ENCODE measurements around the gene GAS1. TPM values are rescaled to one million over a fixed set of nuclear protein-coding genes. Genes with fewer than 3 reads are reported as not detected.

Gene GAS1
- total and polyA plus RNA-seq, 2 donors (not counting 1 experiment from before 2014, with no cell fraction given): 0.06 to 0.39 TPM

- Histone ChIP-seq H2AFZ (ENCODE audit: insufficient read depth, low read depth, low read length, poor library complexity, severe bottlenecking) (no peak overlapping the region), H3K79me2 (ENCODE audit: control insufficient read depth, insufficient read depth, low read length) (no peaks in the 10 kb centered on the region), H4K20me1 (ENCODE audit: control insufficient read depth, insufficient read depth, low read length, poor library complexity, severe bottlenecking) (no peaks in the 10 kb centered on the region), H3K9ac (ENCODE audit: low read length) (no peak overlapping the region), H3K27ac (ENCODE audit: low read length in 2 of 2) (no peak overlapping the region), H3K4me2 (replicated peaks; ENCODE audit: low read depth, low read length, poor library complexity, severe bottlenecking) (no peak overlapping the region), H3K4me3 (ENCODE audit: control extremely low read depth in 1 of 5, extremely low read depth in 1 of 5, insufficient read depth in 1 of 5, low read depth in 2 of 5, low read length in 4 of 5) (no peak overlapping the region), H3K4me1 (ENCODE audit: control insufficient read depth in 2 of 2, insufficient read depth in 2 of 2, low read length in 2 of 2) (peaks cover 8% of the 10 kb centered on the region in 2 donors), H3K36me3 (replicated peaks in 1 of 2; ENCODE audit: control extremely low read depth in 1 of 2, control insufficient read depth in 1 of 2, extremely low read depth in 1 of 2, insufficient read depth in 2 of 2, low read length in 1 of 2) (no peaks in the 10 kb centered on the region), H3K9me3 (ENCODE audit: control extremely low read depth in 1 of 3, control insufficient read depth in 2 of 3, insufficient read depth in 1 of 3, low read length in 2 of 3) (no peaks in the 10 kb centered on the region), H3K27me3 (replicated peaks in 1 of 4; ENCODE audit: control extremely low read depth in 1 of 4, control insufficient read depth in 3 of 4, insufficient read depth in 4 of 4, low read length in 3 of 4) (peaks cover 0 to 51% (median 46%) of the 10 kb centered on the region in 4 experiments)
- Mint-ChIP-seq H3K27ac (no peak overlapping the region), H3K9me3 (ENCODE audit: insufficient read depth) (no peaks in the 10 kb centered on the region), H3K27me3 (peaks cover 48% of the 10 kb centered on the region), H3K4me3 (no peak overlapping the region), H3K4me1 (peaks cover 7% of the 10 kb centered on the region)
- ChIA-PET POLR2A (no interaction called here), CTCF (no interaction called here)
- no peak for TF ChIP-seq EZH2 (IDR thresholded peaks at IDR 0.05; ENCODE audit: borderline replicate concordance, insufficient read depth, low read depth, low read length, poor library complexity, severe bottlenecking)
- TF ChIP-seq, protein P1, sequence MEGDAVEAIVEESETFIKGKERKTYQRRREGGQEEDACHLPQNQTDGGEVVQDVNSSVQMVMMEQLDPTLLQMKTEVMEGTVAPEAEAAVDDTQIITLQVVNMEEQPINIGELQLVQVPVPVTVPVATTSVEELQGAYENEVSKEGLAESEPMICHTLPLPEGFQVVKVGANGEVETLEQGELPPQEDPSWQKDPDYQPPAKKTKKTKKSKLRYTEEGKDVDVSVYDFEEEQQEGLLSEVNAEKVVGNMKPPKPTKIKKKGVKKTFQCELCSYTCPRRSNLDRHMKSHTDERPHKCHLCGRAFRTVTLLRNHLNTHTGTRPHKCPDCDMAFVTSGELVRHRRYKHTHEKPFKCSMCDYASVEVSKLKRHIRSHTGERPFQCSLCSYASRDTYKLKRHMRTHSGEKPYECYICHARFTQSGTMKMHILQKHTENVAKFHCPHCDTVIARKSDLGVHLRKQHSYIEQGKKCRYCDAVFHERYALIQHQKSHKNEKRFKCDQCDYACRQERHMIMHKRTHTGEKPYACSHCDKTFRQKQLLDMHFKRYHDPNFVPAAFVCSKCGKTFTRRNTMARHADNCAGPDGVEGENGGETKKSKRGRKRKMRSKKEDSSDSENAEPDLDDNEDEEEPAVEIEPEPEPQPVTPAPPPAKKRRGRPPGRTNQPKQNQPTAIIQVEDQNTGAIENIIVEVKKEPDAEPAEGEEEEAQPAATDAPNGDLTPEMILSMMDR (IDR thresholded peaks at IDR 0.05): no peak
- no peak for ATAC-seq (ENCODE audit: low read depth)
- 57% methylated on average over 1 of the region's 10 CpGs for WGBS (ENCODE audit: insufficient coverage)
- intact Hi-C loops (cut with micrococcal nuclease): no loop called here
- no peak for DNase-seq
These were observed 4.8 kb downstream of the GAS1 start for GRCh38 chr9:86942281-86943200.

DNA sequence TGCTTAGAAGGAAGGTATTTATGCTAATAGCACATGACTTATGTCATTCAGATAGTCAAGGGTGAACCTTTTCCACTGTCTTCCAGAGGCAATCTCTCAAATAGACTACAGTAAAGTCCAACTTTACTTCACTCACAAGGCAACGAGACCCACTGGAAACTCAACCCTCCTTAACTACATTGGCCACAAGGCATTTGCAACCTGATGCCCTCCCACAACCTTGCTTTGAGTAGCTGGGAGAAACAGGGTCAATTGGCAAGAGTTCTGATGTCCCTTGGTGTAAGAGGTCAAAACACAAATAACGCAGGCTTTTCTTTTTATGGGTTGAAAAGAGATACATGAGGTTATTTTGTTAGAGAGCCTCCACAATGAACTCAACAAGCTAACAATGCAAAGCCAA is 6.1 kb downstream of the GAS1 start:
- Mint-ChIP-seq H3K4me1 (peaks cover 7% of the 10 kb centered on the region), H3K27ac (no peak overlapping the region), H3K4me3 (no peak overlapping the region), H3K27me3 (peaks cover 48% of the 10 kb centered on the region), H3K9me3 (ENCODE audit: insufficient read depth) (no peaks in the 10 kb centered on the region)
- ChIA-PET CTCF (interaction anchor here (0.6 kb wide), 1 partner anchor 295 kb away, joined by 3 read pairs; no protein-coding TSS in a partner anchor), POLR2A (no interaction called here)
- Histone ChIP-seq H2AFZ (ENCODE audit: insufficient read depth, low read depth, low read length, poor library complexity, severe bottlenecking) (no peak overlapping the region), H3K9me3 (ENCODE audit: control extremely low read depth in 1 of 3, control insufficient read depth in 2 of 3, insufficient read depth in 1 of 3, low read length in 2 of 3) (no peaks in the 10 kb centered on the region), H3K4me3 (ENCODE audit: control extremely low read depth in 1 of 5, extremely low read depth in 1 of 5, insufficient read depth in 1 of 5, low read depth in 2 of 5, low read length in 4 of 5) (no peak overlapping the region), H3K27me3 (replicated peaks in 1 of 4; ENCODE audit: control extremely low read depth in 1 of 4, control insufficient read depth in 3 of 4, insufficient read depth in 4 of 4, low read length in 3 of 4) (peaks cover 0 to 53% (median 46%) of the 10 kb centered on the region in 4 experiments), H3K4me1 (ENCODE audit: control insufficient read depth in 2 of 2, insufficient read depth in 2 of 2, low read length in 2 of 2) (peaks cover 8% of the 10 kb centered on the region in 2 donors), H3K36me3 (replicated peaks in 1 of 2; ENCODE audit: control extremely low read depth in 1 of 2, control insufficient read depth in 1 of 2, extremely low read depth in 1 of 2, insufficient read depth in 2 of 2, low read length in 1 of 2) (no peaks in the 10 kb centered on the region), H3K79me2 (ENCODE audit: control insufficient read depth, insufficient read depth, low read length) (no peaks in the 10 kb centered on the region), H3K4me2 (replicated peaks; ENCODE audit: low read depth, low read length, poor library complexity, severe bottlenecking) (no peak overlapping the region), H3K9ac (ENCODE audit: low read length) (no peak overlapping the region), H3K27ac (ENCODE audit: low read length in 2 of 2) (no peak overlapping the region), H4K20me1 (ENCODE audit: control insufficient read depth, insufficient read depth, low read length, poor library complexity, severe bottlenecking) (no peaks in the 10 kb centered on the region)
- ATAC-seq (ENCODE audit: low read depth) (no peak), DNase-seq (no peak)
- TF ChIP-seq EZH2 (IDR thresholded peaks at IDR 0.05; ENCODE audit: borderline replicate concordance, insufficient read depth, low read depth, low read length, poor library complexity, severe bottlenecking): no peak
- TF ChIP-seq, protein P1 (IDR thresholded peaks at IDR 0.05): no peak
- WGBS (ENCODE audit: insufficient coverage): no CpG with 5 or more reads among the region's 2 CpGs
- intact Hi-C loops (cut with micrococcal nuclease): no loop called here

Measured in B cell (primary cell).